ENCODE results near the gene UPK1A.

UPK1A gene

DNA sequence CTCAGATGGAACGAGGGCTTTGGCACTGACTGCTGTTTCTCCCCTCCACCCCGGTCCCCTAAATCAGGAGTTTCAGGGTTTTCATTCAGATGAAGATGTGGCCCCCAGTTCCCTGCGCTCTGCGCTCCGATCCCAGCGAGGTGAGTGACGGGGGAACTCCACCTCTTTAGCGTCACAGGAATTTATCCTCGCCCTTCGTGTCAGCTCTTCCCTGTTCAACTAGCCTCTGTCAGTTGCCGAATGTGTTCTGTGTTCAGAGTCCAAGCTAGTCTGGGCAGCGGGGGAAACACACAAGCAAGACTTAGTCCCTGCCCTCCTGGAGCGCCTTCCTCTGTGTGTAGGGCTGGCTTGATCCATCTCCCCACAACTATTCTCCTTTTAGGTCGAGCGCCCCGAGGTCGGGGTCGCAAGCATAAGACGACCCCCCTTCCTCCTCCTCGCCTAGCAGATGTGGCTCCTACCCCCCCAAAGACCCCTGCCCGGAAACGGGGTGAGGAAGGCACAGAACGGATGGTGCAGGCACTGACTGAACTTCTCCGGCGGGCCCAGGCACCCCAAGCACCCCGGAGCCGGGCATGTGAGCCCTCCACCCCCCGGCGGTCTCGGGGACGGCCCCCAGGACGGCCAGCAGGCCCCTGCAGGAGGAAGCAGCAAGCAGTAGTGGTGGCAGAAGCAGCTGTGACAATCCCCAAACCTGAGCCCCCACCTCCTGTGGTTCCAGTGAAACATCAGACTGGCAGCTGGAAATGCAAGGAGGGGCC lies 53.3 kb downstream of the UPK1A start:
- peak overlapping the region; percentile 82 for H3K4me3 ChIP-seq (ENCODE audit: low read depth, low read length)
- in situ Hi-C loops (cut with HindIII; ENCODE audit: low sequenced_read_pairs) = no loop called here
- no peak for DNase-seq (ENCODE audit: low read depth)
- TF ChIP-seq, protein P1, sequence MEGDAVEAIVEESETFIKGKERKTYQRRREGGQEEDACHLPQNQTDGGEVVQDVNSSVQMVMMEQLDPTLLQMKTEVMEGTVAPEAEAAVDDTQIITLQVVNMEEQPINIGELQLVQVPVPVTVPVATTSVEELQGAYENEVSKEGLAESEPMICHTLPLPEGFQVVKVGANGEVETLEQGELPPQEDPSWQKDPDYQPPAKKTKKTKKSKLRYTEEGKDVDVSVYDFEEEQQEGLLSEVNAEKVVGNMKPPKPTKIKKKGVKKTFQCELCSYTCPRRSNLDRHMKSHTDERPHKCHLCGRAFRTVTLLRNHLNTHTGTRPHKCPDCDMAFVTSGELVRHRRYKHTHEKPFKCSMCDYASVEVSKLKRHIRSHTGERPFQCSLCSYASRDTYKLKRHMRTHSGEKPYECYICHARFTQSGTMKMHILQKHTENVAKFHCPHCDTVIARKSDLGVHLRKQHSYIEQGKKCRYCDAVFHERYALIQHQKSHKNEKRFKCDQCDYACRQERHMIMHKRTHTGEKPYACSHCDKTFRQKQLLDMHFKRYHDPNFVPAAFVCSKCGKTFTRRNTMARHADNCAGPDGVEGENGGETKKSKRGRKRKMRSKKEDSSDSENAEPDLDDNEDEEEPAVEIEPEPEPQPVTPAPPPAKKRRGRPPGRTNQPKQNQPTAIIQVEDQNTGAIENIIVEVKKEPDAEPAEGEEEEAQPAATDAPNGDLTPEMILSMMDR (IDR thresholded peaks at IDR 0.05; ENCODE audit: low read depth, low read length, missing control alignments) = no peak

DNA sequence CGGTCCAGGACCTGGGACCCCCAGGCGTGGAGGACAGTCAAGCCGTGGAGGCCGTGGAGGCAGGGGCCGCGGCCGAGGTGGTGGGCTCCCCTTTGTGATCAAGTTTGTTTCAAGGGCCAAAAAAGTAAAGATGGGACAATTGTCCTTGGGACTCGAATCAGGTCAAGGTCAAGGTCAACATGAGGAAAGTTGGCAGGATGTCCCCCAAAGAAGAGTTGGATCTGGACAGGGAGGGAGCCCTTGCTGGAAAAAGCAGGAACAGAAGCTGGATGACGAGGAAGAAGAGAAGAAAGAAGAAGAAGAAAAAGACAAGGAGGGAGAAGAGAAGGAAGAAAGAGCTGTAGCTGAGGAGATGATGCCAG lies 53.8 kb downstream of the UPK1A start:
- TF ChIP-seq, protein P1 (IDR thresholded peaks at IDR 0.05; ENCODE audit: low read depth, low read length, missing control alignments) = no peak
- no peak overlapping the region for H3K4me3 ChIP-seq (ENCODE audit: low read depth, low read length)
- no peak for DNase-seq (ENCODE audit: low read depth)
- in situ Hi-C loops (cut with HindIII; ENCODE audit: low sequenced_read_pairs) = no loop called here

DNA sequence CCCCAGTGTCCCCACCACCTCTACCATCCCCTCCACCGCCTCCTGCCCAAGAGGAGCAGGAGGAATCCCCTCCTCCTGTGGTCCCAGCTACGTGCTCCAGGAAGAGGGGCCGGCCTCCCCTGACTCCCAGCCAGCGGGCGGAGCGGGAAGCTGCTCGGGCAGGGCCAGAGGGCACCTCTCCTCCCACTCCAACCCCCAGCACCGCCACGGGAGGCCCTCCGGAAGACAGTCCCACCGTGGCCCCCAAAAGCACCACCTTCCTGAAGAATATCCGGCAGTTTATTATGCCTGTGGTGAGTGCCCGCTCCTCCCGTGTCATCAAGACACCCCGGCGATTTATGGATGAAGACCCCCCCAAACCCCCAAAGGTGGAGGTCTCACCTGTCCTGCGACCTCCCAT lies 54.3 kb downstream of the UPK1A start:
- TF ChIP-seq, protein P1 (IDR thresholded peaks at IDR 0.05; ENCODE audit: low read depth, low read length, missing control alignments) = no peak
- no peak overlapping the region for H3K4me3 ChIP-seq (ENCODE audit: low read depth, low read length)
- DNase-seq (ENCODE audit: low read depth) = no peak
- in situ Hi-C loops (cut with HindIII; ENCODE audit: low sequenced_read_pairs) = no loop called here

DNA sequence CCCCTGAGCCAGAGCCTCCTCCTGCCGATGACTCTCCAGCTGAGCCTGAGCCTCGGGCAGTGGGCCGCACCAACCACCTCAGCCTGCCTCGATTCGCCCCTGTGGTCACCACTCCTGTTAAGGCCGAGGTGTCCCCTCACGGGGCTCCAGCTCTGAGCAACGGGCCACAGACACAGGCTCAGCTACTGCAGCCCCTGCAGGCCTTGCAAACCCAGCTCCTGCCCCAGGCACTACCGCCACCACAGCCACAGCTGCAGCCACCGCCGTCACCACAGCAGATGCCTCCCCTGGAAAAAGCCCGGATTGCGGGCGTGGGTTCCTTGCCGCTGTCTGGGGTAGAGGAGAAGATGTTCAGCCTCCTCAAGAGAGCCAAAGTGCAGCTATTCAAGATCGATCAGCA lies 55.1 kb downstream of the UPK1A start:
- TF ChIP-seq, protein P1 (IDR thresholded peaks at IDR 0.05; ENCODE audit: low read depth, low read length, missing control alignments) = no peak
- no peak overlapping the region for H3K4me3 ChIP-seq (ENCODE audit: low read depth, low read length)
- in situ Hi-C loops (cut with HindIII; ENCODE audit: low sequenced_read_pairs) = no loop called here
- no peak for DNase-seq (ENCODE audit: low read depth)

DNA sequence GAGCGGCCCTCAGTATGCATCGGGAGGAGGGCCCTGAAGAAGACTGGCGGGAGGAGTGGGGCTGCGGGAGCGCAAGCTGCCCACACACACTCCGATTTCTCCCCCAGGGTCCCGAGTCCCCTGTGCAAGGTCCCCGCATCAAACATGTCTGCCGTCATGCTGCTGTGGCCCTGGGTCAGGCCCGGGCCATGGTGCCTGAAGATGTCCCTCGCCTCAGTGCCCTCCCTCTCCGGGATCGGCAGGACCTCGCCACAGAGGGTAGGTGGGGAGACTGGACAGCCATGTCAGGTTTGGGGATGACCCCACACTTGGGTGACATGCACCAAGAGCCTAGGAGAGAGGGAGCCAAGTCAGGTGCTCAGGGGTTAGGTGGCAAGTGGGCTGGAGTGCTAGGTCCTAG lies 56.1 kb downstream of the UPK1A start:
- in situ Hi-C loops (cut with HindIII; ENCODE audit: low sequenced_read_pairs) = no loop called here
- no peak for DNase-seq (ENCODE audit: low read depth)
- H3K4me3 ChIP-seq (ENCODE audit: low read depth, low read length) = no peak overlapping the region
- TF ChIP-seq, protein P1 (IDR thresholded peaks at IDR 0.05; ENCODE audit: low read depth, low read length, missing control alignments) = no peak

DNA sequence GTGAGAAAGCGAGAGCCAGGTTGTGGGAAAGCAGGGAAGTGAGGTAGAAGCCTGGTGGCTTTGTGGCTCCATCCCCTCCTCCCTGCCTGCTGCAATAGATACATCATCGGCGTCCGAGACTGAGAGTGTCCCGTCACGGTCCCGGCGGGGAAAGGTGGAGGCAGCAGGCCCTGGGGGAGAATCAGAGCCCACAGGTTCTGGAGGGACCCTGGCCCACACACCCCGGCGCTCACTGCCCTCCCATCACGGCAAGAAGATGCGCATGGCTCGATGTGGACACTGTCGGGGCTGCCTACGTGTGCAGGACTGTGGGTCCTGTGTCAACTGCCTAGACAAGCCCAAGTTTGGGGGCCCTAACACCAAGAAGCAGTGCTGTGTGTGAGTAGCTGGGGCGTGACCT lies 56.6 kb downstream of the UPK1A start:
- H3K4me3 ChIP-seq (ENCODE audit: low read depth, low read length) = no peak overlapping the region
- TF ChIP-seq, protein P1 (IDR thresholded peaks at IDR 0.05; ENCODE audit: low read depth, low read length, missing control alignments) = no peak
- in situ Hi-C loops (cut with HindIII; ENCODE audit: low sequenced_read_pairs) = no loop called here

More for the DNA sequence above, 56.6 kb downstream of the UPK1A start:
- DNase-seq (ENCODE audit: low read depth) = no peak

Measured in astrocyte of the cerebellum (primary cell).